K562 treated with DMSO at 1 percent for 24 hours (cell line): ENCODE data around the gene ACVR1. TPM values are rescaled to one million over a fixed set of nuclear protein-coding genes. Genes with fewer than 3 reads are reported as not detected.

Source experiments
- total RNA-seq: library from RNA; unstranded; fragments of 300-600 nt; gene quantifications from 2 replicates; pipeline ENCODE4 v1.2.3, GENCODE V29; 2022; ENCODE audit warnings: low read depth; ENCODE audit not compliant: insufficient read depth

ACVR1 gene
- total RNA-seq: 19.7 and 22.1 TPM in 2 replicates

DNA sequence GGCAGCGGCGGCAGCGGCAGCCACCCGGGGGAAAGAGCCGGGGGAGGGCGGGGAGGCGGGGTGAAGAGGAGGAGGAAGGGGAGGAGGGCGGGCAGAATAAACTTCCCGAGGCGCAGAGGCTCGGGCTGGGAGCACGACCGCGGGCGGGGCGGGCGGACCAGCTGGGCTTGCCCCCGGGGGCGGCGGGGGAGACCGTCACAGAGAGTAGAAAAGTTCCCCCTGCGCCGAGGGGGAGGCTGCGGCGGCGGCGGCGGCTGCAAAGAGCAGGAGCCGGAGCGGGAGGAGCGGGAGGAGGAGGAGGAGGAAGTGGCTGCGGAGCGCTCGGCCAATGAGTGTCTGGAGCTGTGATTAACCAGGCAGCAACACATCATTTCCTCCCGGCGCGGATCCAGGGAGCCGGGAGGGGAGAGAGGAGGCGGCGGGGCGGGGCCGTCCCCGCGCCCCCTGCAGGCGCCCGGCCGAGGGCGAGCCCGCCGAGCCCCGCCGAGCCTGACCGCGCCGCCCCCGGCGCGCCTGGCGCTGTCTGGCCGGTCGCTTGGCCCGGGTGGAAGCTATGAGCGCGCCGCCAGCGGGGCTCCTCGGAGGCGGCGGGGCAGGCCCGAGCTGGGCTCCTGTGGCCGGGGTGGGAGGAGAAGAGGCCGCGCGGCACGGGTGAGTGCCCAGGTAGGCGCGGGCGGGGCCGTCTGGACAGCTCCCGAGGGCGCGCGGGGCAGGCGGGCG is at the start of gene ACVR1:
Gene ACVR1 (minus strand): TSS at position 265 of the 720 bp plus-strand sequence. CDS start 76,837 bp downstream, outside the sequence.

Other genes with a start within 250 kb of the ACVR1 start
- gene ACVR1C, start 247.5 kb downstream of the ACVR1 start, total RNA-seq: 0.57 and 0.65 TPM in 2 replicates
- not detected in 2 replicates for gene UPP2, start 225.5 kb upstream of the ACVR1 start, total RNA-seq